KMS-11 (cell line): Measurements from ENCODE around the gene RANBP1.
A peak's percentile ranks its signal among the peaks of the same experiment; 100 is the strongest.

Experiments
- H2AFZ ChIP-seq: fragments of 200-600 bp; sonication (generic); 2 replicates; pipeline ENCODE4 v1.6.1; 2016; ENCODE audit warnings: antibody characterized with exemption, mixed run types, low read depth
- H3K27ac ChIP-seq: fragments of 200-600 bp; sonication (generic); 2 replicates; pipeline ENCODE4 v1.6.1; 2016; ENCODE audit warnings: mild to moderate bottlenecking, mixed run types
- H3K27me3 ChIP-seq: fragments of 200-600 bp; sonication (generic); 2 replicates; pipeline ENCODE4 v1.6.1; 2017; ENCODE audit warnings: mild to moderate bottlenecking, low read depth, mixed run types, moderate library complexity; ENCODE audit not compliant: insufficient read depth
- H3K36me3 ChIP-seq: fragments of 200-600 bp; sonication (generic); 2 replicates; pipeline ENCODE4 v1.6.1; 2017; ENCODE audit warnings: mild to moderate bottlenecking, mixed run types; ENCODE audit not compliant: insufficient read depth
- H3K4me1 ChIP-seq: fragments of 200-600 bp; sonication (generic); 2 replicates; pipeline ENCODE4 v1.6.1; 2016; ENCODE audit warnings: mild to moderate bottlenecking, low read depth, mixed run types; ENCODE audit not compliant: poor library complexity, severe bottlenecking
- H3K4me2 ChIP-seq: fragments of 200-600 bp; sonication (generic); 2 replicates; pipeline ENCODE4 v1.7.0; 2016; ENCODE audit warnings: mild to moderate bottlenecking, mixed run types
- H3K4me3 ChIP-seq: fragments of 200-600 bp; sonication (generic); IDR thresholded peaks from 2 replicates; pipeline ENCODE4 v1.6.1; 2017; ENCODE audit warnings: low read depth, low read length, mixed read lengths; ENCODE audit not compliant: insufficient read depth
- H3K79me2 ChIP-seq: fragments of 200-600 bp; sonication (generic); 2 replicates; pipeline ENCODE4 v1.6.1; 2016; ENCODE audit warnings: low read depth, mixed run types; ENCODE audit not compliant: insufficient read depth
- H3K9ac ChIP-seq: fragments of 200-600 bp; sonication (generic); 2 replicates; pipeline ENCODE4 v1.6.1; 2016; ENCODE audit warnings: mild to moderate bottlenecking, mixed run types
- H4K20me1 ChIP-seq: fragments of 200-600 bp; sonication (generic); 2 replicates; pipeline ENCODE4 v1.6.1; 2016; ENCODE audit warnings: mild to moderate bottlenecking, mixed run types; ENCODE audit not compliant: insufficient read depth
- CTCF ChIP-seq: fragments of 200-600 bp; sonication (generic); conservative IDR thresholded peaks from 2 replicates; pipeline ENCODE4 v1.6.1; 2017; ENCODE audit warnings: low read depth, mild to moderate bottlenecking, antibody characterized with exemption, low read length, moderate library complexity, mixed read lengths

The RANBP1 gene

GRCh38 chr22:20109411-20110358 is 6.2 kb upstream of the RANBP1 start:
- no peaks in the 10 kb centered on the region for H3K27me3 ChIP-seq
- H3K27ac ChIP-seq: no peak overlapping the region
- H4K20me1 ChIP-seq: no peaks in the 10 kb centered on the region
- peaks cover under 1% of the 10 kb centered on the region; the same call in 1 of the 2 replicates for H3K79me2 ChIP-seq
- H3K4me1 ChIP-seq: no peaks in the 10 kb centered on the region
- TF ChIP-seq CTCF: no peak
- no peak overlapping the region for H2AFZ ChIP-seq
- no peak overlapping the region for H3K4me2 ChIP-seq
- H3K9ac ChIP-seq: no peak overlapping the region
- no peak overlapping the region for H3K4me3 ChIP-seq
- no peaks in the 10 kb centered on the region for H3K36me3 ChIP-seq

GRCh38 chr22:20110359-20110985 is 5.4 kb upstream of the RANBP1 start:
- Histone ChIP-seq H4K20me1 (no peaks in the 10 kb centered on the region), H3K36me3 (no peaks in the 10 kb centered on the region), H3K79me2 (peaks cover 8% of the 10 kb centered on the region; the same call in 1 of the 2 replicates), H3K4me2 (no peak overlapping the region), H3K4me3 (no peak overlapping the region), H3K9ac (no peak overlapping the region), H3K4me1 (no peaks in the 10 kb centered on the region), H3K27me3 (no peaks in the 10 kb centered on the region), H2AFZ (no peak overlapping the region), H3K27ac (no peak overlapping the region; the same call in 1 of the 2 replicates)
- TF ChIP-seq CTCF: no peak

DNA sequence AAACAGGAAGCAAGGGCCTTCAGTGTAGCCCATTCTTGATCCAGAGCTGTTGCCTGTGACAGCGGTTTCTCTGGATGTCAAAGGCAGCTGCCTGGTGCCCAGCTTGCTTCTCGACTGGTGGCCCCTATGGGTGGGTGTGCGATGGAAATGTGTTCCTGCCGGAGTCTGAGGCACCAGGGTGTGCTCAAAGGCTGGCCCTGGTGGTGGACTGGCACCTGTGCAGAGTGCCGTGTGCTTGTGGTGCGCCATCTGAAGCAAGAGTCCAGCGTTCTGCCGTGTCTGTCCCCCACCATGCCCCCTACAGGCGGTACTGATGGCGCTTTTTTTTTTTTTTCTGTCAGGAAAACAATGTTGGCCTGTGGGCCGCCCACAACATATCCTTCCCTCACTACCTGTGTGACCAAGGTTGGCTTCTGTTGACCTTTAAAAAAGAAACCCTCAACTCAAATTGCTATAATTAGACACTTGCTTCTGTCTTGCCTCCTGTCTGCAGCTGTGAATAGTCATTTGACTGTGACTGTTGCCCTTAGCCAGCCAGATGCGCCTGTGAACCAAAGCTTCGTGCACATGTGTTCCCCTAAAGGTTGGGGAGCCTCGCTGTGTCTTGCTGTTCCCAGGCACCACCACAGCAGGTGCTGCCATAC is 4.7 kb upstream of the RANBP1 start:
- H3K27me3 ChIP-seq: no peaks in the 10 kb centered on the region
- peaks cover 7% of the 10 kb centered on the region for H3K4me1 ChIP-seq
- no peak overlapping the region for H3K4me3 ChIP-seq
- H4K20me1 ChIP-seq: no peaks in the 10 kb centered on the region
- no peak overlapping the region for H2AFZ ChIP-seq
- no peak overlapping the region for H3K9ac ChIP-seq
- TF ChIP-seq CTCF: peak; percentile 58
- H3K79me2 ChIP-seq: peaks cover 15% of the 10 kb centered on the region
- H3K27ac ChIP-seq: no peak overlapping the region; the same call in 1 of the 2 replicates
- no peak overlapping the region for H3K4me2 ChIP-seq
- H3K36me3 ChIP-seq: no peaks in the 10 kb centered on the region

GRCh38 chr22:20111689-20112622 is 3.9 kb upstream of the RANBP1 start:
- H3K27me3 ChIP-seq: no peaks in the 10 kb centered on the region
- H3K4me3 ChIP-seq: no peak overlapping the region
- H4K20me1 ChIP-seq: no peaks in the 10 kb centered on the region
- H3K79me2 ChIP-seq: peaks cover 23% of the 10 kb centered on the region
- H3K36me3 ChIP-seq: no peaks in the 10 kb centered on the region
- H3K4me1 ChIP-seq: peaks cover 8% of the 10 kb centered on the region
- no peak for TF ChIP-seq CTCF
- H3K9ac ChIP-seq: no peak overlapping the region; the same call in 1 of the 2 replicates
- peak overlapping the region; percentile 16; the same call in 1 of the 2 replicates for H3K27ac ChIP-seq
- H3K4me2 ChIP-seq: no peak overlapping the region
- H2AFZ ChIP-seq: no peak overlapping the region
